Neutrophil (primary cell): ENCODE data around the gene CCDC30.
"Not testable (repeated sequence)": the region's sequence is repeated elsewhere in the genome, so short reads cannot be mapped to it uniquely, and the experiment has no call there.

Source experiments
- H3K27ac ChIP-seq: fragments of 200-600 bp; sonication (generic); 2 replicates; pipeline ENCODE4 v1.5.1; 2016; ENCODE audit warnings: mild to moderate bottlenecking, moderate library complexity
- H3K27me3 ChIP-seq: fragments of 200-600 bp; sonication (generic); 2 replicates; pipeline ENCODE4 v1.6.0; 2016; ENCODE audit warnings: mild to moderate bottlenecking
- H3K36me3 ChIP-seq: fragments of 200-600 bp; sonication (generic); 2 replicates; pipeline ENCODE4 v1.5.1; 2017
- H3K4me1 ChIP-seq, 2 experiments: fragments of 200-600 bp in 1 of 2; sonication (generic) in 1 of 2; 1 replicate in 1 of 2; 2 replicates in 1 of 2; pipeline versions ENCODE4 v1.5.1 to v1.6.1; 2013 to 2016; ENCODE audit warnings: low read depth in 1 of 2, low read length in 1 of 2, mild to moderate bottlenecking in 1 of 2, moderate library complexity in 1 of 2; ENCODE audit not compliant: control insufficient read depth in 1 of 2, insufficient read depth in 1 of 2
- H3K4me3 ChIP-seq, 2 experiments: fragments of 200-600 bp in 1 of 2; sonication (generic) in 1 of 2; 1 replicate in 1 of 2; 2 replicates in 1 of 2; pipeline ENCODE4 v1.5.1; 2013 to 2016; ENCODE audit warnings: low read depth in 1 of 2, low read length in 1 of 2, mild to moderate bottlenecking in 1 of 2, moderate library complexity in 1 of 2
- H3K9me3 ChIP-seq: fragments of 200-600 bp; sonication (generic); 2 replicates; pipeline ENCODE4 v1.5.1; 2016
- CTCF ChIP-seq: fragments of 200-600 bp; sonication (generic); IDR thresholded peaks from 2 replicates; pipeline ENCODE4 v1.5.1; 2016; ENCODE audit warnings: antibody characterized with exemption

CCDC30 gene

DNA sequence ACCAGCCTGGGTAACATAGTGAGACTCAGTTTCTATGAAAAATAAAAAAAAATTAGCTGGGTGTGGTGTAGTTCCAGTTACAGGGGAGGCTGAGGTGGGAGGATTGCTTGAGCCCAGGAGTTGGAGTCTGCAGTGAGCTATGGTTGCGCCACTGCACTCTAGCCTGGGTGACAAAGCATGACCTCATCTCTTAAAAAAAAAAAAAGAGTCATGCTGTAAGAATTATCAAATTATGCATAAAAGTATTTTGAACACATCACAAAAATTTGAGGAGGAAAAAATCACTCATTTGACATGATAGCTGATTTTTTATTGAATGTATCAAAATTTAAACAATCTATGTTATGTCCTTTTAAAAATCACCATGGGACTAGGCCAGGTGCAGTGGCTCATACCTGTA is 17.8 kb downstream of the CCDC30 start:
- Histone ChIP-seq H3K9me3 (no peaks in the 10 kb centered on the region), H3K4me3 (no peak overlapping the region), H3K27me3 (no peaks in the 10 kb centered on the region), H3K27ac (no peak overlapping the region), H3K4me1 (no peaks in the 10 kb centered on the region), H3K36me3 (no peaks in the 10 kb centered on the region)
- TF ChIP-seq CTCF = no peak

- TF ChIP-seq CTCF = no peak
- Histone ChIP-seq H3K27ac (no peak overlapping the region), H3K4me3 (no peak overlapping the region), H3K4me1 (no peaks in the 10 kb centered on the region), H3K27me3 (no peaks in the 10 kb centered on the region), H3K36me3 (no peaks in the 10 kb centered on the region), H3K9me3 (no peaks in the 10 kb centered on the region)
These were observed 19.6 kb downstream of the CCDC30 start for GRCh38 chr1:42482635-42483153.

GRCh38 chr1:42484382-42484781 is 21.3 kb downstream of the CCDC30 start:
- Histone ChIP-seq H3K4me1 (no peaks in the 10 kb centered on the region), H3K36me3 (no peaks in the 10 kb centered on the region), H3K4me3 (no peak overlapping the region), H3K27ac (no peak overlapping the region), H3K9me3 (no peaks in the 10 kb centered on the region), H3K27me3 (no peaks in the 10 kb centered on the region)
- no peak for TF ChIP-seq CTCF

GRCh38 chr1:42490237-42490636 is 27.2 kb downstream of the CCDC30 start:
- Histone ChIP-seq H3K27ac (no peak overlapping the region), H3K36me3 (no peaks in the 10 kb centered on the region), H3K27me3 (no peaks in the 10 kb centered on the region), H3K4me3 (no peak overlapping the region), H3K4me1 (no peaks in the 10 kb centered on the region), H3K9me3 (no peaks in the 10 kb centered on the region)
- TF ChIP-seq CTCF = no peak

DNA sequence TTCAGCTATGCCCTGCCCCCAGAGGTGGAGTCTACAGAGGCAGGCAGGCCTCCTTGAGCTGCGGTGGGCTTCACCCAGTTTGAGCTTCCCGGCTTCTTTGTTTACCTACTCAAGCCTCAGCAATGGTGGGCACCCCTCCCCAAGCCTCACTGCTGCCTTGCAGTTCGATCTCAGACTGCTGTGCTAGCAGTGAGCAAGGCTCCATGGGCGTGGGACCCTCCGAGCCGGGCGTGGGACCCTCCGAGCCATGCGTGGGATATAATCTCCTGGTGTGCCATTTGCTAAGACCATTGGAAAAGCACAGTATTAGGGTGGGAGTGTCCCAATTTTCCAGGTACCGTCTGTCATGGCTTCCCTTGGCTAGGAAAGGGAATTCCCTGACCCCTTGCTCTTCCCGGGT is 38.9 kb downstream of the CCDC30 start:
- not testable (repeated sequence) for H3K27me3 ChIP-seq

GRCh38 chr1:42504535-42505128 is 41.5 kb downstream of the CCDC30 start:
- TF ChIP-seq CTCF = no peak
- Histone ChIP-seq H3K27ac (no peak overlapping the region), H3K27me3 (no peaks in the 10 kb centered on the region), H3K36me3 (no peaks in the 10 kb centered on the region), H3K4me3 (no peak overlapping the region), H3K9me3 (peaks cover 45% of the 10 kb centered on the region), H3K4me1 (no peaks in the 10 kb centered on the region)

More for the DNA sequence above, 38.9 kb downstream of the CCDC30 start:
- not testable (repeated sequence) for H3K4me1 ChIP-seq, H3K27ac ChIP-seq, H3K36me3 ChIP-seq, H3K4me3 ChIP-seq
- peaks cover 30% of the 10 kb centered on the region for H3K9me3 ChIP-seq
